Esophagus squamous epithelium (tissue), 4 donors: ENCODE results near the gene PARP6.

Experiments used
- POLR2A ChIP-seq, 4 donors: fragments of 450-650 bp; IDR thresholded peaks; one replicate each; pipeline ENCODE4 v1.6.1; 2017; ENCODE audit warnings: antibody characterized with exemption in 4 of 4, mild to moderate bottlenecking in 4 of 4, moderate library complexity in 3 of 4
- TF ChIP-seq, protein P1 (sequence below), 6 experiments: fragments of 450-650 bp in 4 of 6; fragments of 200-600 bp in 2 of 6; sonication (generic) in 2 of 6; IDR thresholded peaks; one replicate each; pipeline ENCODE4 v1.5.1; 2016 to 2019; ENCODE audit warnings: antibody characterized with exemption in 6 of 6, mild to moderate bottlenecking in 4 of 6, moderate library complexity in 4 of 6

- TF ChIP-seq POLR2A (IDR thresholded peaks at IDR 0.05) = no peak
- TF ChIP-seq, protein P1, sequence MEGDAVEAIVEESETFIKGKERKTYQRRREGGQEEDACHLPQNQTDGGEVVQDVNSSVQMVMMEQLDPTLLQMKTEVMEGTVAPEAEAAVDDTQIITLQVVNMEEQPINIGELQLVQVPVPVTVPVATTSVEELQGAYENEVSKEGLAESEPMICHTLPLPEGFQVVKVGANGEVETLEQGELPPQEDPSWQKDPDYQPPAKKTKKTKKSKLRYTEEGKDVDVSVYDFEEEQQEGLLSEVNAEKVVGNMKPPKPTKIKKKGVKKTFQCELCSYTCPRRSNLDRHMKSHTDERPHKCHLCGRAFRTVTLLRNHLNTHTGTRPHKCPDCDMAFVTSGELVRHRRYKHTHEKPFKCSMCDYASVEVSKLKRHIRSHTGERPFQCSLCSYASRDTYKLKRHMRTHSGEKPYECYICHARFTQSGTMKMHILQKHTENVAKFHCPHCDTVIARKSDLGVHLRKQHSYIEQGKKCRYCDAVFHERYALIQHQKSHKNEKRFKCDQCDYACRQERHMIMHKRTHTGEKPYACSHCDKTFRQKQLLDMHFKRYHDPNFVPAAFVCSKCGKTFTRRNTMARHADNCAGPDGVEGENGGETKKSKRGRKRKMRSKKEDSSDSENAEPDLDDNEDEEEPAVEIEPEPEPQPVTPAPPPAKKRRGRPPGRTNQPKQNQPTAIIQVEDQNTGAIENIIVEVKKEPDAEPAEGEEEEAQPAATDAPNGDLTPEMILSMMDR (IDR thresholded peaks at IDR 0.05) = no peak
Measured at GRCh38 chr15:72249142-72249810, 23.1 kb downstream of the PARP6 start.
